Colonic mucosa (tissue), 4 donors: ENCODE data around the gene ATP6V0C. TPM values are rescaled to one million over a fixed set of nuclear protein-coding genes. Genes with fewer than 3 reads are reported as not detected.

Experiments used
- DNase-seq: peaks from one replicate; pipeline ENCODE4 v3.0.0-alpha.2; 2020
- H3K27ac ChIP-seq: fragments of 200-600 bp; one replicate; pipeline ENCODE4 v1.8.0; 2021
- H3K27me3 ChIP-seq: fragments of 200-600 bp; one replicate; pipeline ENCODE4 v1.8.0; 2021
- H3K36me3 ChIP-seq: fragments of 200-600 bp; one replicate; pipeline ENCODE4 v1.8.0; 2021
- H3K4me1 ChIP-seq: fragments of 200-600 bp; one replicate; pipeline ENCODE4 v1.8.0; 2021; ENCODE audit warnings: mild to moderate bottlenecking
- H3K4me3 ChIP-seq: fragments of 200-600 bp; one replicate; pipeline ENCODE4 v1.8.0; 2021
- H3K9ac ChIP-seq, 2 donors: one replicate each; pipeline ENCODE4 v1.7.0; 2013; ENCODE audit warnings: control low read depth in 2 of 2, low read depth in 2 of 2, low read length in 2 of 2
- H3K9me3 ChIP-seq: fragments of 200-600 bp; one replicate; pipeline ENCODE4 v1.8.0; 2021
- CTCF ChIP-seq: fragments of 200-600 bp; IDR thresholded peaks from one replicate; pipeline ENCODE4 v1.8.0; 2022; ENCODE audit warnings: antibody characterized with exemption, mild to moderate bottlenecking
- intact Hi-C: fragments of 100-400 bp; cut with DNase I; formaldehyde crosslinking; loops from one replicate; pipeline ENCODE4 v1.14.1; 2022
- total RNA-seq, 2 donors: library from RNA; stranded (reverse); fragmentation: NEBNext Ultra II Directional in 1 of 2; extraction: Animal tissue kit (Norgen Biotek cat#: 25700) in 1 of 2; gene quantifications; one replicate each; pipeline ENCODE4 v1.2.1, GENCODE V29; 2021
- donor health status: healthy.
- donor health status: DM: no; HTN: no; CAD: no.
- donor health status: DM: no; HTN: no; CAD: no.

Gene ATP6V0C
- total RNA-seq, 2 donors from 2014 or later: 240 to 336 TPM

- no peak for DNase-seq
- no peak for TF ChIP-seq CTCF
- peaks cover 17% of the 10 kb centered on the region for H3K4me1 ChIP-seq
- H3K4me3 ChIP-seq: peak overlapping the region; percentile 28
- H3K36me3 ChIP-seq: no peaks in the 10 kb centered on the region
- intact Hi-C loops: no loop called here
- no peak overlapping the region for H3K27ac ChIP-seq
- no peaks in the 10 kb centered on the region for H3K9me3 ChIP-seq
- no peak overlapping the region for H3K9ac ChIP-seq
- peaks cover 50% of the 10 kb centered on the region for H3K27me3 ChIP-seq
These were observed 40.3 kb upstream of the ATP6V0C start for GRCh38 chr16:2473446-2473926.

- Histone ChIP-seq H3K9me3 (no peaks in the 10 kb centered on the region), H3K27me3 (peaks cover 44% of the 10 kb centered on the region), H3K4me3 (peak overlapping the region; percentile 70), H3K9ac (peak overlapping the region; percentile 75 to 79), H3K27ac (peak overlapping the region; percentile 72), H3K36me3 (no peaks in the 10 kb centered on the region), H3K4me1 (peaks cover 17% of the 10 kb centered on the region)
- no peak for TF ChIP-seq CTCF
- peak; percentile 58 for DNase-seq
- intact Hi-C loops: no loop called here
These were observed 39.5 kb upstream of the ATP6V0C start for GRCh38 chr16:2473999-2474876.

GRCh38 chr16:2474877-2475412 lies 38.8 kb upstream of the ATP6V0C start, which contains the start of gene TBC1D24:
Gene TBC1D24 (plus strand): TSS chr16:2475127. CDS start chr16:2496149, 21,022 bp downstream.
- no peaks in the 10 kb centered on the region for H3K36me3 ChIP-seq
- peak; percentile 87 for DNase-seq
- H3K4me3 ChIP-seq: peak within 1 kb of the TSS; percentile 70
- intact Hi-C loops: no loop called here
- peaks cover 17% of the 10 kb centered on the region for H3K4me1 ChIP-seq
- TF ChIP-seq CTCF: no peak
- no peaks in the 10 kb centered on the region for H3K9me3 ChIP-seq
- H3K9ac ChIP-seq: peak within 1 kb of the TSS; percentile 79 to 81
- peak within 1 kb of the TSS; percentile 72 for H3K27ac ChIP-seq
- H3K27me3 ChIP-seq: peaks cover 37% of the 10 kb centered on the region

- no peaks in the 10 kb centered on the region for H3K9me3 ChIP-seq
- no peak for DNase-seq
- no peak for TF ChIP-seq CTCF
- no peak overlapping the region for H3K27ac ChIP-seq
- intact Hi-C loops: no loop called here
- H3K4me1 ChIP-seq: peaks cover 17% of the 10 kb centered on the region
- H3K4me3 ChIP-seq: peak overlapping the region; percentile 70
- H3K36me3 ChIP-seq: no peaks in the 10 kb centered on the region
- peaks cover 30% of the 10 kb centered on the region for H3K27me3 ChIP-seq
- H3K9ac ChIP-seq: peak overlapping the region; percentile 70 to 81
These were observed 38.1 kb upstream of the ATP6V0C start for GRCh38 chr16:2475413-2476344.

GRCh38 chr16:2476345-2476720 lies 37.4 kb upstream of the ATP6V0C start:
- Histone ChIP-seq H3K36me3 (no peaks in the 10 kb centered on the region), H3K4me1 (peaks cover 17% of the 10 kb centered on the region), H3K4me3 (no peak overlapping the region), H3K27ac (no peak overlapping the region), H3K9ac (no peak overlapping the region), H3K9me3 (no peaks in the 10 kb centered on the region), H3K27me3 (peaks cover 23% of the 10 kb centered on the region)
- DNase-seq: no peak
- TF ChIP-seq CTCF: no peak
- intact Hi-C loops: no loop called here
